CD4-positive, CD25-positive, alpha-beta regulatory T cell (primary cell): ENCODE data around the gene NCKAP5L. TPM values are rescaled to one million over a fixed set of nuclear protein-coding genes. Genes with fewer than 3 reads are reported as not detected.
A peak's percentile ranks its signal among the peaks of the same experiment; 100 is the strongest.

ENCODE experiments used
- ATAC-seq, 2 donors: fragments of 150-1000 bp; cut with Tn5 transposase; one replicate each; pipeline ENCODE4 v1.10.0; 2021; ENCODE audit warnings: low read depth in 2 of 2, moderate number of reproducible peaks in 2 of 2, moderate library complexity in 1 of 2
- DNase-seq, 3 donors: peaks; one replicate each; pipeline versions ENCODE4 v3.0.0 to v3.0.0-alpha.2; 2012 to 2022; ENCODE audit warnings: mixed read lengths in 1 of 3
- H3K27ac ChIP-seq: one replicate; pipeline ENCODE4 v1.7.0; 2013; ENCODE audit warnings: mild to moderate bottlenecking, low read length; ENCODE audit not compliant: insufficient read depth, poor library complexity, severe bottlenecking
- H3K27me3 ChIP-seq: one replicate; pipeline ENCODE4 v1.7.0; 2013; ENCODE audit warnings: low read length; ENCODE audit not compliant: control insufficient read depth, insufficient read depth
- H3K36me3 ChIP-seq: one replicate; pipeline ENCODE4 v1.7.0; 2013; ENCODE audit warnings: mild to moderate bottlenecking, low read length, moderate library complexity; ENCODE audit not compliant: control insufficient read depth, insufficient read depth
- H3K4me1 ChIP-seq: 2 replicates; pipeline ENCODE4 v1.7.0; 2013; ENCODE audit warnings: mild to moderate bottlenecking, low read length; ENCODE audit not compliant: insufficient read depth, control insufficient read depth, poor library complexity, severe bottlenecking
- H3K4me3 ChIP-seq: one replicate; pipeline ENCODE4 v1.7.0; 2013; ENCODE audit warnings: low read depth, mild to moderate bottlenecking, low read length, moderate library complexity
- H3K9me3 ChIP-seq, 2 experiments: 1 replicate in 1 of 2; 2 replicates in 1 of 2; pipeline ENCODE4 v1.7.0; 2013; ENCODE audit warnings: low read length in 2 of 2, mild to moderate bottlenecking in 1 of 2, moderate library complexity in 1 of 2; ENCODE audit not compliant: control insufficient read depth in 2 of 2
- H3K27ac Mint-ChIP-seq, 3 donors: one replicate each; pipeline ENCODE4 v1.8.0; 2020 to 2022; ENCODE audit warnings: mild to moderate bottlenecking in 3 of 3, mixed read lengths in 3 of 3, moderate library complexity in 2 of 3
- H3K27me3 Mint-ChIP-seq: one replicate; pipeline ENCODE4 v1.8.0; 2022; ENCODE audit warnings: mild to moderate bottlenecking, mixed read lengths
- H3K36me3 Mint-ChIP-seq: one replicate; pipeline ENCODE4 v1.8.0; 2020; ENCODE audit warnings: mixed read lengths
- H3K4me1 Mint-ChIP-seq, 4 donors: one replicate each; pipeline ENCODE4 v1.8.0; 2020 to 2022; ENCODE audit warnings: mixed read lengths in 4 of 4, mild to moderate bottlenecking in 1 of 4
- H3K4me3 Mint-ChIP-seq, 4 donors: one replicate each; pipeline ENCODE4 v1.8.0; 2020 to 2022; ENCODE audit warnings: mild to moderate bottlenecking in 4 of 4, mixed read lengths in 4 of 4, moderate library complexity in 3 of 4
- H3K9me3 Mint-ChIP-seq, 7 donors: one replicate each; pipeline ENCODE4 v1.8.0; 2020 to 2022; ENCODE audit warnings: mixed read lengths in 7 of 7, mild to moderate bottlenecking in 3 of 7, moderate library complexity in 2 of 7
- polyA plus RNA-seq, 4 donors: library from polyadenylated mRNA; unstranded; fragments of 300-500 nt; fragmentation: Illumina TruSeq; gene quantifications; one replicate each; pipeline ENCODE4 v1.2.3, GENCODE V29; 2021
- total RNA-seq: library from RNA; stranded (reverse); gene quantifications from one replicate; pipeline ENCODE4 v1.2.3, GENCODE V29; 2022

NCKAP5L gene
- total and polyA plus RNA-seq, 5 donors from 2014 or later: 0.18 to 7.8 (median 0.73) TPM

DNA sequence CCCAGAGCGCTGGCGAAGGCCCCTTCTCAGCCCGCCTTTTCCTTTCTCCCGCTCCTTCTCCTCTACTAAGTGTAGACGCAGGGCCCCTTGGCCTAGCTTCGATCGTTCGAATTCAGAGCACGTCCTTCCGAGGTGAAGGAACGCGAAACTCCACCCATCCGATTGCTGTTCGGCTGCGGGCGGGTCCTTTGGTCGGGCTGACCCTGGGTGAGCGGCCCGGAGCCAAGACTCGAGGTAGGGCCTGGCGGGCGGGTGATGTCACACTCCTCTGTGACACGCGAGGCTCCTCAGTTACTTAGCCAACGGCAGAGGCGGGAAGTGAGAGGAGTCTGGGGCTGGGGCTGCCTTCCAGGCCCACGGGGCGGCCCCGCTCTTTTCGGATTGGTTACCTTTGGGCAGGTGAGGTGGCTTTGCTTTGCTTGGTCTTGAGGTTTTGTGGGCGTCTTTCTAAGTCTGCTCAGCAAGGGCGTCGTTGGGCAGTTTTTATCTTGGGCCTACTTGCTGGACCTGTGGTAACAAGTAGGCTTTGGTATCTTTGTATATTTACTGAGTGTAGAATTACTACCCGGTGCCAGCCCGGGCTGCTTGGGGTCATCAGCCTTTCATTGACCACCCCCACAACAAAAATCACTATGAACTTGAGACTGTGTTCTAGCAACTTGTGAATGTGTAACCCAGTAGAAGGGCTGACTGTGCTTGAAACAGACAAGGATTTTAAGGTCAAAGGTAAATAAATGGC, 86.2 kb downstream of the NCKAP5L start:
- H3K4me1 Mint-ChIP-seq: peaks cover 15 to 60% (median 39%) of the 10 kb centered on the region in 4 donors
- peaks cover 11% of the 10 kb centered on the region for H3K27me3 Mint-ChIP-seq
- Histone ChIP-seq H3K36me3 (peaks cover 7% of the 10 kb centered on the region), H3K9me3 (no peaks in the 10 kb centered on the region), H3K4me1 (peaks cover 48% of the 10 kb centered on the region), H3K4me3 (peak overlapping the region; percentile 95), H3K27me3 (no peaks in the 10 kb centered on the region), H3K27ac (peak overlapping the region; percentile 99)
- H3K4me3 Mint-ChIP-seq: peak overlapping the region; percentile 91 to 97 (median 96)
- DNase-seq (peak; percentile 84 to 92 (median 86)), ATAC-seq (peak; percentile 56 to 58)
- H3K27ac Mint-ChIP-seq: peak overlapping the region; percentile 97 to 100 (median 99)
- peaks cover 29% of the 10 kb centered on the region for H3K36me3 Mint-ChIP-seq
- no peaks in the 10 kb centered on the region for H3K9me3 Mint-ChIP-seq

Other genes with a start within 250 kb of the NCKAP5L start
- not detected for gene FAM186B, start 222.8 kb downstream of the NCKAP5L start, total RNA-seq
- gene FAM186B, start 222.8 kb downstream of the NCKAP5L start, polyA plus RNA-seq: under 1 TPM in 1 of 4 donors, not detected in 3; 0.14 TPM
- 6.3 TPM for gene PRPF40B, start 204.9 kb downstream of the NCKAP5L start, total RNA-seq
- gene PRPF40B, start 204.9 kb downstream of the NCKAP5L start, polyA plus RNA-seq: 1 to 10 TPM in 3 of 4 donors, under 1 TPM in 1; 0.78 to 3.2 (median 1.7) TPM
- 21.4 TPM for gene FMNL3, start 121.0 kb downstream of the NCKAP5L start, total RNA-seq
- 1 to 10 TPM; 3.8 to 9.0 (median 5.0) TPM for gene FMNL3, start 121.0 kb downstream of the NCKAP5L start, polyA plus RNA-seq
- gene TMBIM6, start 86.9 kb downstream of the NCKAP5L start, total RNA-seq: 376 TPM
- 1,000 to 10,000 TPM; 1,002 to 1,224 (median 1,189) TPM for gene TMBIM6, start 86.9 kb downstream of the NCKAP5L start, polyA plus RNA-seq
- gene BCDIN3D, start 14.7 kb upstream of the NCKAP5L start, total RNA-seq: 4.6 TPM
- gene BCDIN3D, start 14.7 kb upstream of the NCKAP5L start, polyA plus RNA-seq: 1 to 10 TPM; 7.3 to 9.8 (median 8.7) TPM
- gene FAIM2, start 75.5 kb upstream of the NCKAP5L start, total RNA-seq: 0.10 TPM
- 1 to 10 TPM in 3 of 4 donors, under 1 TPM in 1; 0.31 to 6.5 (median 3.1) TPM for gene FAIM2, start 75.5 kb upstream of the NCKAP5L start, polyA plus RNA-seq
- gene AQP2, start 122.3 kb upstream of the NCKAP5L start, total RNA-seq: not detected
- not detected for gene AQP2, start 122.3 kb upstream of the NCKAP5L start, polyA plus RNA-seq
- not detected for gene AQP5, start 133.5 kb upstream of the NCKAP5L start, total RNA-seq
- gene AQP5, start 133.5 kb upstream of the NCKAP5L start, polyA plus RNA-seq: not detected
- not detected for gene AQP6, start 144.5 kb upstream of the NCKAP5L start, total RNA-seq
- not detected for gene AQP6, start 144.5 kb upstream of the NCKAP5L start, polyA plus RNA-seq
- gene RACGAP1, start 197.1 kb upstream of the NCKAP5L start, total RNA-seq: 17.2 TPM
- gene RACGAP1, start 197.1 kb upstream of the NCKAP5L start, polyA plus RNA-seq: 10 to 100 TPM; 17.1 to 22.9 (median 18.0) TPM
- gene ASIC1, start 229.2 kb upstream of the NCKAP5L start, total RNA-seq: 2.1 TPM
- gene ASIC1, start 229.2 kb upstream of the NCKAP5L start, polyA plus RNA-seq: under 1 TPM in 3 of 4 donors, not detected in 1; 0.47 to 0.49 (median 0.49) TPM